Measurements from ENCODE around the gene MYO7A.

Gene MYO7A

GRCh38 chr11:77089004-77089545 is 39.0 kb upstream of the MYO7A start:
- TF ChIP-seq, protein P1, sequence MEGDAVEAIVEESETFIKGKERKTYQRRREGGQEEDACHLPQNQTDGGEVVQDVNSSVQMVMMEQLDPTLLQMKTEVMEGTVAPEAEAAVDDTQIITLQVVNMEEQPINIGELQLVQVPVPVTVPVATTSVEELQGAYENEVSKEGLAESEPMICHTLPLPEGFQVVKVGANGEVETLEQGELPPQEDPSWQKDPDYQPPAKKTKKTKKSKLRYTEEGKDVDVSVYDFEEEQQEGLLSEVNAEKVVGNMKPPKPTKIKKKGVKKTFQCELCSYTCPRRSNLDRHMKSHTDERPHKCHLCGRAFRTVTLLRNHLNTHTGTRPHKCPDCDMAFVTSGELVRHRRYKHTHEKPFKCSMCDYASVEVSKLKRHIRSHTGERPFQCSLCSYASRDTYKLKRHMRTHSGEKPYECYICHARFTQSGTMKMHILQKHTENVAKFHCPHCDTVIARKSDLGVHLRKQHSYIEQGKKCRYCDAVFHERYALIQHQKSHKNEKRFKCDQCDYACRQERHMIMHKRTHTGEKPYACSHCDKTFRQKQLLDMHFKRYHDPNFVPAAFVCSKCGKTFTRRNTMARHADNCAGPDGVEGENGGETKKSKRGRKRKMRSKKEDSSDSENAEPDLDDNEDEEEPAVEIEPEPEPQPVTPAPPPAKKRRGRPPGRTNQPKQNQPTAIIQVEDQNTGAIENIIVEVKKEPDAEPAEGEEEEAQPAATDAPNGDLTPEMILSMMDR (IDR thresholded peaks at IDR 0.05; ENCODE audit: insufficient read depth, missing control alignments): no peak
- FAIRE-seq (no peak), DNase-seq (ENCODE audit: insufficient read length, low spot score) (no peak)

- TF ChIP-seq, protein P1 (IDR thresholded peaks at IDR 0.05; ENCODE audit: insufficient read depth, missing control alignments): no peak
- no peak for FAIRE-seq
- no peak for DNase-seq (ENCODE audit: insufficient read length, low spot score)
Measured at GRCh38 chr11:77090046-77090372, 38.0 kb upstream of the MYO7A start.

DNA sequence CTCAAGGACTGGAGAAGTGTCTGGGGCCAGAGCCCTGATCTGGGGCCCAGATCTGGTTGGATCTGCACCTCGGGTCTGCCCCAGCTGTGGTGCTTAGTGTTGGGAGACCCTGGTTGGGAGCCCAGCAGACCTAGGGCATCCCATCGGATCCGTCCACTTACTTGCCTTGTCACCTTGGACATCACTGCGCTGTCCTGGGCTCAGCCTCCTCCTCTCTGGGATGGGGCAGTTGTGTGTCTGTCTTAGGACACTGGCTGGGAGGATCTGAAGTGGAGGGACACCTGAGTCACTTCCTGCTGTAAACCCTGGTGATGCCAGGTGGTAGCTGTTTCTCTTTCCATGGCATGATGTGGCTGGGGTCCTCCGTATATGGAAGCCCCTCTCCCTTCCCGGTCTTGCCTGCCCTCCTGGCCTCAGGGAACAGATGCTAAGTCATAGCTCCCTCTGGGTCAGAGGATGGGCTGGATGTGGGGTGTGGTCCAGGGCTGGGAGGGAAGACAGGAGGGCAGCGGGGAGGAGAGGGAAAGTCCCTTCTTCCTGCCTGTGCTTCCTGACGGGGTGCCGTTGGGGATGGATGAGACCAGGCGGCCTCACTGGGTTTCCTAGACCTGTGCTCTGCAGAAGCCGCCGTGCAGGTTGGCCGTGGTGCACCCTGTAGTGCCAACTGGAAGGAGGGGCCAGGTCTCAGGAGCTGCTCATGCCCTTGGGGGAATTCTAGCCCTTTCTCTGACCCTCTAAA is 37.5 kb upstream of the MYO7A start:
- FAIRE-seq (no peak), DNase-seq (ENCODE audit: insufficient read length, low spot score) (no peak)
- TF ChIP-seq, protein P1 (IDR thresholded peaks at IDR 0.05; ENCODE audit: insufficient read depth, missing control alignments): no peak

- DNase-seq (ENCODE audit: insufficient read length, low spot score) (peak; percentile 90), FAIRE-seq (no peak)
- TF ChIP-seq, protein P1 (IDR thresholded peaks at IDR 0.05; ENCODE audit: insufficient read depth, missing control alignments): peak; percentile 91
Measured at GRCh38 chr11:77091146-77091940, 36.7 kb upstream of the MYO7A start.

DNA sequence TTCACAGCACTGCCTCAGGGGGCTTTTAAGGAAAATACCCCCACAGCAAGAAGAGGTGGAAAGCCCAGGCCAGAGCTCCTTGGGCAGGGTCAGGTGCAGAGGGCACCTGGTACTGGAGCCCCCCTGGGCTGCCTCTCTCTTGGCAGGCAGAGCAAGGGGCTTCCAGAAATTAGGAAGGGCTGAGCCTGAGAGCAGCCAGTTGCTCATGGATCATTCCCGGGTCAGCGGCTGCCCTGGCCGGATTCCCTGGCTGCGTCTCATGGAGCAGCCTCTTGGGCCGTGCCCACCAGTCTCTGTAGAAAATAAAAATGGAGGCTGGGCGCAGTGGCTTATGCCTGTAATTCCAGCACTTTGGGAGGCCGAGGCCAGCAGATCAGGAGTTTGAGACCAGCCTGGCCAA is 35.7 kb upstream of the MYO7A start:
- TF ChIP-seq, protein P1 (IDR thresholded peaks at IDR 0.05; ENCODE audit: insufficient read depth, missing control alignments): no peak
- no peak for FAIRE-seq

DNA sequence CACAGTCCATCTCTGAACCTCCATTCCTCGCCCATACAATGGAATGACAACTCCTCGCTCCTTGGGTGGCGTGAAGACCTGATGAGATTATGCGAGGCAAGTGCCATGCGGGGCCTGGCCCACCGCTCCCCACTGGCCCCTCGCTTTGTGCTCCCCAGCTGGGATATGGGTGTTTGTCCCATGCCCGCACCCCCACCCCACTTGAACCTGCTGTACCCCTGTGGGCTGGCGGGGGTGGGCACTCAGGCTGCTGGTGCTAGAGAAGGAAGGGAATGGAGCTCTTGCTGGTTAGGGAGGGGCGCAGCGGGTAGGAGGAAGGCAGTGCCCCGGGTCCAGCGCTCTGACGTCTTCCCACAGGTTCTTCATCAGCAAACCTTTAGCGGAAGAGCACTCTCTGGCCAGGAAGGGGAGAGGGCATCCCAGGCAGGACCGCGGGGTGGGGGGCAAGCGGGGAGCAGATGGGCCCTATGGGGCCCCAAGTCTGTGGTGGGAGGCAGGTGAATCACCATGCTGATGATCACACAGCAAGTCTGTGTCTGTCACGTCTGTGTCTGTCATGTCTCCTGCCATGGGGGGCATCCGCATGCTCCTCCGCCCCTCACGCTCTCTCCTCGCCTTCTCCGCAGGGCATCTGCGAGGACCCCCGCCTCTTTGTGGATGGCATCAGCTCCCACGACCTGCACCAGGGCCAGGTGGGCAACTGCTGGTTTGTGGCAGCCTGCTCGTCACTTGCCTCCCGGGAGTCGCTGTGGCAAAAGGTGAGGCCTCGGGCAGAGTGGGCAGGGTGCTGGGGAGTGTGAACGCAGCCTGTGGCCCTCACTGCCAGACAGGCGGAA is 34.8 kb upstream of the MYO7A start:
- FAIRE-seq (no peak), DNase-seq (ENCODE audit: insufficient read length, low spot score) (no peak)
- TF ChIP-seq, protein P1 (IDR thresholded peaks at IDR 0.05; ENCODE audit: insufficient read depth, missing control alignments): no peak

More for the DNA sequence above, 35.7 kb upstream of the MYO7A start:
- DNase-seq (ENCODE audit: insufficient read length, low spot score): no peak

All from D721Med (cell line).